Measurements from ENCODE around the gene ADGRV1. TPM values are rescaled to one million over a fixed set of nuclear protein-coding genes. Genes with fewer than 3 reads are reported as not detected.

ADGRV1 gene
- total RNA-seq, 2 donors from 2014 or later, result 97.6 to 117 TPM

DNA sequence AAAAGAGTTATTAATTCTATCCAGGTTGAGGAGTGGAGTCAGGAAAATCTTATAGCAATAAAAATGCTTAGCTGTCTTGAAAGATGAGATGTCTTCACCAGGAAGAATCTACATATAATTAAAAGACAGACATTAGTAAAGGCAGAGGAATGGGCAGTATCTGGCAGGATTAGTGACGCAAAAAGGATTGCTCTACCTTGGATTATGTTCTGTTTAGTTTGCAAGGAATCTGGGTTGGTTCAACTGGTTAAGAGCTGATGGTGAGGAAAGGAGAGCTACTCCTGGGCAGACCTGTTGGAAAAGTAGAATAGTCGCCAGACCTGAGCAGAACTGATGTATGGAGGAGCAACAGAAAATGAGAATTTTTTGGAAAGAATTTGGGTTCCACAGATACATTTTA lies 318.5 kb downstream of the ADGRV1 start:
- Histone ChIP-seq H3K4me1 (ENCODE audit: control insufficient read depth, insufficient read depth, low read length) (peaks cover 10% of the 10 kb centered on the region), H3K9me3 (ENCODE audit: control insufficient read depth, low read length) (no peaks in the 10 kb centered on the region), H3K9ac (ENCODE audit: extremely low read depth, low read length, poor library complexity, severe bottlenecking) (no peak overlapping the region), H3K36me3 (ENCODE audit: control insufficient read depth, insufficient read depth, low read length) (peaks cover 4% of the 10 kb centered on the region), H3K4me3 (ENCODE audit: low read length) (no peak overlapping the region), H3K27ac (ENCODE audit: low read depth, low read length) (no peak overlapping the region), H3K27me3 (ENCODE audit: control insufficient read depth, insufficient read depth, low read length, poor library complexity, severe bottlenecking) (no peaks in the 10 kb centered on the region)
- TF ChIP-seq, protein P1, sequence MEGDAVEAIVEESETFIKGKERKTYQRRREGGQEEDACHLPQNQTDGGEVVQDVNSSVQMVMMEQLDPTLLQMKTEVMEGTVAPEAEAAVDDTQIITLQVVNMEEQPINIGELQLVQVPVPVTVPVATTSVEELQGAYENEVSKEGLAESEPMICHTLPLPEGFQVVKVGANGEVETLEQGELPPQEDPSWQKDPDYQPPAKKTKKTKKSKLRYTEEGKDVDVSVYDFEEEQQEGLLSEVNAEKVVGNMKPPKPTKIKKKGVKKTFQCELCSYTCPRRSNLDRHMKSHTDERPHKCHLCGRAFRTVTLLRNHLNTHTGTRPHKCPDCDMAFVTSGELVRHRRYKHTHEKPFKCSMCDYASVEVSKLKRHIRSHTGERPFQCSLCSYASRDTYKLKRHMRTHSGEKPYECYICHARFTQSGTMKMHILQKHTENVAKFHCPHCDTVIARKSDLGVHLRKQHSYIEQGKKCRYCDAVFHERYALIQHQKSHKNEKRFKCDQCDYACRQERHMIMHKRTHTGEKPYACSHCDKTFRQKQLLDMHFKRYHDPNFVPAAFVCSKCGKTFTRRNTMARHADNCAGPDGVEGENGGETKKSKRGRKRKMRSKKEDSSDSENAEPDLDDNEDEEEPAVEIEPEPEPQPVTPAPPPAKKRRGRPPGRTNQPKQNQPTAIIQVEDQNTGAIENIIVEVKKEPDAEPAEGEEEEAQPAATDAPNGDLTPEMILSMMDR (conservative IDR thresholded peaks at IDR 0.05), result no peak
- Mint-ChIP-seq H3K36me3 (ENCODE audit: low read depth) (peaks cover 8% of the 10 kb centered on the region), H3K27me3 (ENCODE audit: insufficient read depth) (no peaks in the 10 kb centered on the region), H3K27ac (no peak overlapping the region), H3K9me3 (no peaks in the 10 kb centered on the region), H3K4me3 (no peak overlapping the region), H3K4me1 (peaks cover 26% of the 10 kb centered on the region)
- no peak for DNase-seq
- WGBS, 2 experiments (ENCODE audit: insufficient coverage in 1 of 2, insufficient read length in 1 of 2), result 95 to 100% methylated on average over 2 of the region's 2 CpGs

DNA sequence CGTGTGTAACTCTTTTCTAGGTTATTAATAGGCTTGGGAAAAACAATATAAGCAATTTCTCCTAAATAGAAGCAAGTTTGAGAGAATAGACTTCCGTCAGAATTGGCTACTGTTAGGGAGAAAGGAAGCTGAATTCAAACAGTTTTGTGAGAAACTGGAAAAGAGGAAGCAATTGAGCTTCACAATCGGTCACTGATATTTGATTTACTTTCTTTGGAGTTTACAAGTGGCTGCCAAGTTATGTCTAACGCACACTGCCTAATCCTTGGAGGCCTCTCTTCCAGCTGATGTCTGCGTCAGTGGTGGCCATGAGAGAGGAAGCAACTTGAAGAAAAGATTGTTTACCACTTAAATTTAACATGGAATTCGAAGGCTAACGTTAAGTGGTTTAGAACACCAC lies 319.5 kb downstream of the ADGRV1 start:
- Histone ChIP-seq H3K4me3 (ENCODE audit: low read length) (no peak overlapping the region), H3K9me3 (ENCODE audit: control insufficient read depth, low read length) (no peaks in the 10 kb centered on the region), H3K36me3 (ENCODE audit: control insufficient read depth, insufficient read depth, low read length) (peaks cover 4% of the 10 kb centered on the region), H3K4me1 (ENCODE audit: control insufficient read depth, insufficient read depth, low read length) (peaks cover 10% of the 10 kb centered on the region), H3K9ac (ENCODE audit: extremely low read depth, low read length, poor library complexity, severe bottlenecking) (no peak overlapping the region), H3K27me3 (ENCODE audit: control insufficient read depth, insufficient read depth, low read length, poor library complexity, severe bottlenecking) (no peaks in the 10 kb centered on the region), H3K27ac (ENCODE audit: low read depth, low read length) (no peak overlapping the region)
- Mint-ChIP-seq H3K4me1 (peaks cover 26% of the 10 kb centered on the region), H3K9me3 (no peaks in the 10 kb centered on the region), H3K27me3 (ENCODE audit: insufficient read depth) (no peaks in the 10 kb centered on the region), H3K36me3 (ENCODE audit: low read depth) (peaks cover 8% of the 10 kb centered on the region), H3K4me3 (no peak overlapping the region), H3K27ac (no peak overlapping the region)
- no peak for DNase-seq
- TF ChIP-seq, protein P1 (conservative IDR thresholded peaks at IDR 0.05), result no peak
- WGBS, 2 experiments (ENCODE audit: insufficient coverage in 1 of 2, insufficient read length in 1 of 2), result 91 to 100% methylated on average over 4 to 7 of the region's 7 CpGs

DNA sequence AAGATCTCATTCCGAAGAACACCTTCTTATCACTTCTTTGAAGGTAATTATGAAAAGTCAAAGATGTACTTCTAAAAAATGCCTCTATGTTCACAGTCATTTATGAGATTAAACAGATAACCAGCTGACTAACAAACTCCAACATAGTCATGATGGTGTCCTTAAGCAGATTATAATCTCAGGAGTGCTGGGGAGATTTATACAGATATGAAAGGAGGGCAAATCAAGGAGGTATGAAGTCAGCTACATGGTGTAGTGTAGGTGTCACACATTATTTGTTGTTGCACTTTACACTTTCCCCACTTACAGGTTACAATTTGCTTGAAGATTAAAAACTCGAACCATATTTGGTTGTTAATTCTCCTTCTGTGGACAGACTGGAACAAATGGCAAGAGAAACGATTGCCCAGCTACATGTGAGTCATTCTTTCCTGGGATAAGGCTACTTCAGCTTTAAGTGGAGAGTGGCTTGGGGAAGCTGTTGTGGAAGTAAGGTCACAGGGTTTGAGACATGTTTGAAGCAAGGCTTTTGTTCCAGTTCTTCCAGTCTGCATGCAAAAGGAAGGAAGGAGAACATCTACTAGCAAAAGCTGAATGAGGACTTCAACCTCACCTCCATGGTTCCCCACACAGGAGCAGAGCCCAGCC lies 320.1 kb downstream of the ADGRV1 start:
- H3K4me3 Mint-ChIP-seq, result no peak overlapping the region
- Histone ChIP-seq H3K4me3 (ENCODE audit: low read length) (no peak overlapping the region), H3K9me3 (ENCODE audit: control insufficient read depth, low read length) (no peaks in the 10 kb centered on the region), H3K27me3 (ENCODE audit: control insufficient read depth, insufficient read depth, low read length, poor library complexity, severe bottlenecking) (no peaks in the 10 kb centered on the region), H3K36me3 (ENCODE audit: control insufficient read depth, insufficient read depth, low read length) (peaks cover 4% of the 10 kb centered on the region), H3K9ac (ENCODE audit: extremely low read depth, low read length, poor library complexity, severe bottlenecking) (no peak overlapping the region), H3K27ac (ENCODE audit: low read depth, low read length) (no peak overlapping the region), H3K4me1 (ENCODE audit: control insufficient read depth, insufficient read depth, low read length) (peaks cover 10% of the 10 kb centered on the region)
- peaks cover 8% of the 10 kb centered on the region for H3K36me3 Mint-ChIP-seq (ENCODE audit: low read depth)
- DNase-seq, result no peak
- H3K4me1 Mint-ChIP-seq, result peaks cover 26% of the 10 kb centered on the region
- H3K27ac Mint-ChIP-seq, result no peak overlapping the region
- TF ChIP-seq, protein P1 (conservative IDR thresholded peaks at IDR 0.05), result no peak
- no peaks in the 10 kb centered on the region for H3K9me3 Mint-ChIP-seq
- WGBS, 2 experiments (ENCODE audit: insufficient coverage in 1 of 2, insufficient read length in 1 of 2), result 88 to 95% methylated on average over 2 to 3 of the region's 3 CpGs
- no peaks in the 10 kb centered on the region for H3K27me3 Mint-ChIP-seq (ENCODE audit: insufficient read depth)

Data from endodermal cell (in vitro differentiated cells).